GM19438 (cell line): ENCODE results near the gene VPS8.

Experiments
- ATAC-seq: cut with Tn5 transposase; IDR thresholded peaks from one replicate; pipeline ENCODE4 v1.9.1; 2021; ENCODE audit warnings: low read depth; ENCODE audit not compliant: unreplicated experiment

VPS8 gene

DNA sequence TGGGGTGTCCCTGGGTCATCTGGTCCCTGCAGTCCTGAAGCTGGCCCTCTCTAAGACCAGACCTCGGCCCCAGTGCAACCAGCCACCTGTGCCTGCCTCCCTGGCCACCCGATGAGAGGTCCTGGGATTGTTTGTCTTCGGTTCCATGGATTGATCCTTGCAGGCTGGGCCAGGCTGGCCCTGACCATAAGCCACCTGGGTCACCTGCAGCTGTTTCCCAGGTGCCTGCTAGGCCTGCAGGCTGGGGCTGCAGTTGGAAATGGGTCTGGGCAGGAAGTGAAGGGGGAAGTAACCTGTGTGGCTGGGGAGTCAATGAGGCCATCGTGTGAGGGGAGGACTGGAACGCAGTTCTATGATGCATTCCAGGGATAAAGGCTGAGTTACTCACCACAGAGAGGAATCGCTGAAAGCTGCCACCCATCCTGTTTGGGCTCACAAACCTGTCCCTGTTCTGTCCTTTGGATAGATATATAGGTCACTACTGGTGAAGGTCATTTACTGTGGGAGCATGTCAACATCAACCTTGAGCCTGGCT is 30.9 kb upstream of the VPS8 start:
- no peak for ATAC-seq

DNA sequence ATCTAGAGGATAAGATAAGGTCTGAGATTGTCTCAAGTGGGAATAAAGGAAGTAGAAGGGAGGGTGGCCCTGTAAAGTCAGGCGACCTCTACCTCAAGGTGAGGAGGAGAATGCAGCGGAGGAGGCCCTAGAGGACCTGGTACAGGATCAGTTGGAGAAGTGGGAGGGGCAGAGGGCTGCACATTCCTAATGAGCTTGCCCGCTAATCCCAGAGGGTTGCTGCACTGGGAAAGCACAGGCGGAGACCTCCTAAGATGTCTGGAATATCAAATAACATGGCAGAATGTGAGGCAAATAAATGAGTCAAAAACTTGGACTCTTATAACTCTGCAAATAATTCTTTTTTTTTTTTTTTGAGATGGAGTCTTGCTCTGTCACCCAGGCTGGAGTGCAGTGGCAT is 30.2 kb upstream of the VPS8 start:
- no peak for ATAC-seq

DNA sequence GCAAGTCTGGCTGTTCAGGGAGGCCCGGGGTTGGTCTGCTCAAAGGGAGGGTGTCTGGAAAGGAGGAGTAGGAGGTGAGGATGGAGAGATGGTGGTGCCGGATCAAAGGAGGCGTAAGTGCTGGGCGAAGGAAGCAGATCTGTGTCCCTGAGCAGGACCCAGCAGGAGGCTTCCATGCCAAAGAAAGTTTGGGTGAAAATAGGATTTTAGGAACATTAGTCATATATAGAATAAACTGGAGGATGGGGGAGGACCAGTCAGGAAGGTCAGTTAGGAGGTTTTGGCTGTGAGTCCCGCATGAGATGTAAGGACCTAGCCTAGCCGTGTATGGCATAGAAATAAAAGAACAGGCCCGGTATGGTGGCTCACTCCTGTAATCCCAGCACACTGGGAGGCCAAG is 28.6 kb upstream of the VPS8 start:
- no peak for ATAC-seq

DNA sequence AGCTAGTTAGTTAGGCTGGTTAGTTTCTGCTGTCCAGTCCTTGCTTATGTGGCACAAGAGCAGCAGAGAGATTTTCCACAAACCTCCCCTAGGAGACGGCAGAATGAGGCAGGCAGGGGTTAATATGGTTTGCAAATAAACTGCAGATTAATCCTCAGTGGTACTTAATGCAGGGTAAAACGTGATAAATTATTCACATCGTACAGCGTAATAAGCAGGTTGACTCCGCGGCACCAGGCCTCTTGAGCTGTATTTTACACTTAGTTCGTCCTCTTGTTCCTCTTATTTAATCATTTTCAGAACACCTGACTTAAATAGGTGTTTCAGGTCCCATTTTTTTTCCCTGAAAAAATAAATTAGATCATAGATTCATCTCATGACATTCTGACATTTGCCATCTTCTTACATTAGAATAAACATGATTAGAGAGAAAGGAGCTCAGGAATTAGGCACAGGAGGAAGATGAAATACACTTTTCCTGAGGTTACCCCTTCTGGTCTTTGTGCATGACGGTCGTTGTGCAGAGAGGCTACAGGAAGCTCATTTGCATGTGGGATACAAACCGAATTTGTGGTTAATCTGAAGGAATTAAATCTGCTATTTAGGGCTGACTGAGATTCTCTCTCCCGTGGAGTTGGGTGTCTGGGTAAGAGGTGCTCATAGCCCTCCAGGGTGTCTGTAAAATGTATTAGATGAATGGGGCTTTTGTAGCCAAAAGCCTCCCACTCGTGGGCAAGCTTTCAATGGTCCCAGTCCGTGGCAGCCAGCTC is 27.1 kb upstream of the VPS8 start:
- ATAC-seq = no peak

DNA sequence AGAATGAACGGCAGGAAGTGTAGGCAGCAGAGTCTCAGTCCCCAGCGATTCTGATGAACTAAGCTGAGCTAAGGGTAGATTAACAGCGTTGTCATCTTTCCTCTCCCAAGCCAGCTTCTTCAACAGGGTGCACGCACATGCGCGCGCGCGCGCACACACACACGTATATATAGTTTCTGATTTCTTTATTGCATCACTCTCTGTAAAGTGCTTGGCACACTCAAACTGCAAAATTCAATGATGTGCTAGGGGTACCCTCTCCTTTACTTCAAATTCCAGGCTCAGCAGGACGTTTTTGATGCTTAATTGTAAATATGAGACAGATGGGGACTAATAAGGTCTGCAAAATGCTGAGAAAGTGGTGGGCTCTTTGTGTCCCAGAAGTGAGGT is 26.1 kb upstream of the VPS8 start:
- ATAC-seq = no peak

DNA sequence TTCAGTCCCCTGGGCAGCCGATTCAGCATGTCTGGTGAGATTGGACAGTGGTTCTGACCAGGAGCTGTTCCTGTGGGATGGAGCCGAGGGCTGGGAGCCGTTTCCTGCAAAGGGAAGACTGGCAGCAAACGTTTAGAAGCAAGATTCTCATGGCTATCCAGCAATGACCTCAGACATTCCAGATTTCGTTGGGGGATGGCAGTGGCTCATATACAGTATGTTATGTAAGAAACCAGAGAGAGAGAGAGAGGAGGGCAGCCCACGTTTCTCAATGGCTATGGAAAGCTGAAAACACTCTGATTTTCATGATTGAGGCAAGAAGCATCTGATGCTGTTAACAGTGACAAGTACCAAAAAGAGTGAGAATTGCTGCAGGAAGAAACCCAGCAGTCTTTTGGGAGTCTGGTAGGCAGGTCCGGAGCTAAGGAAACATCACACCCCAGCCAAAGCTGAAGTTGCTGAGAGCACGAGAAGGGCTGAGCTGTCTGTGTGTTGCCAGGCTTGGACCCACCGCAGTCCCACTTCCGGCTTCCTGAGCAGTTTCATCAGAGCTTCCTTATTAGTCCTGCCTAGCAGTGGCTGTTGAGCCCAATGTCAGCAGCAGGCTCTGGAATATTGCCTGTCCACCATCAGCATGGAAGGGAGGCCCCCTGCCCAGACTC is 25.6 kb upstream of the VPS8 start:
- no peak for ATAC-seq

DNA sequence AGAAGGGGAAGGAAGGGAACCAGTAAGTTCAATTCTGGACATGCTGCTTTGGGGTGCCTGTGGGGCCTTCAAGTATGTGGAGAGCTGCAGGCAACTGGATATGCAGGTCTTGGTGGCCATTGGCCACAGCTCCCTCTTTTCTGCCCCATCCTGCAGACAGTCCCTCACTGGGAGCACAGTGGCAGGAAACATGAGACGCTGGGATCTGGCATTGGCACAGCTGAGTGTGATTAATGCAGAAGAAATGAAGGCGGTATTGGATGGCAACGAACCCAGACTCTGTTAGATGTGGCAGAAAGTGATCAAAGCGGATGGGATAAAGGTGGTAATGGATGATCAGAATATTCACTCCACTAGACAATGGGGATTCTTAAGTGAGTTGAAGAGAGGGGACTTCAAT is 23.2 kb upstream of the VPS8 start:
- no peak for ATAC-seq

DNA sequence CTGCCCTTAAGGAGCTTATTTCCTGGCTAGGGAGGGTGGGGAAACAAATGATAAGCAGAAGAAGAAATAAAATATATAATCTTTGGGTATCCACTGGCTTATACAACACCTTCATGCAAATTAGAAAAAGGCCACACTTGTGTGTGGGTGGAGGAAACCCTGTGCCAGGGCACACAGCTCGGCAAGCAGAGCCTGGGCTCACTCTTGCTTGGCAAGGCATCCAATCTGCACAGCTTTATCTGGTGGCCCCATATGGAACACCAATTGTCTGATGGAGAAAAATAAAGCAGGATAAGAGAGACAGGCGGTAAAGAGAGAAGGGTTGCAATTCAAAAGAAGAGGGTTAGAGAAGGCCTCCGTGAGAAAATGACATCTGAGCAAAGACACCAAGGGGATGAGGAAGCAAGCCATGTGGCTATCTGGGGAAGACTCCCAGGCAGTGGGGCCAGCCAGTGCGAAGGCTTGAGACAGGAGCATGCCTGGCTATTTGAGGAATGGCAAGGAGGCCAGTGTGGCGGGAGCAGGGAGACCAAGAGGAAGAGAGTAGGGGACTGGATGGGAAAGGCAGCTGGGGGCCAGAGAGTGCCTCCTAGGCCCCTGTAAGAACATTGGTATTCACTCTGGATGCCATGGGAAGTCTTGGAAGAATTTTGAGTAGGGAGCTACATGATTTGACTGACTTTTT is 22.5 kb upstream of the VPS8 start:
- ATAC-seq = no peak

DNA sequence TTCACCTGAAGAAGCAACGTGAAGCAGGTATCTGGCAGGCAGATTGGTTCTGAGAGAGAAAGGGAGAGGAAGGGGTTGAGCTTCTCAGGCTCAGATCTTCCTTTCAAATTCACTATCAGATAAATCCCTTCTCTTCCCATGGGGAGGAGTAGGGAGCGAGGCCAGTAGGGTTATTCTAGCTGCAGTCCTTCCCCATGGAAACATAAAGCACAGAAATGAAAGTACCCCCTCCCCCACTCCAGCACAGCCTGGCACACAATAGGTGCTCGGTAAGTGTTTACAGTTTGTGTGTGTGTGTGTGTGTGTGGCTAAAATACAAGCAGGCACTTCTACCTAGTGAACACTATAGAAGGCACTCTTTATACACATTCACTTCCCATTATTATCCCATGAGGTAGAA is 20.8 kb upstream of the VPS8 start:
- no peak for ATAC-seq

DNA sequence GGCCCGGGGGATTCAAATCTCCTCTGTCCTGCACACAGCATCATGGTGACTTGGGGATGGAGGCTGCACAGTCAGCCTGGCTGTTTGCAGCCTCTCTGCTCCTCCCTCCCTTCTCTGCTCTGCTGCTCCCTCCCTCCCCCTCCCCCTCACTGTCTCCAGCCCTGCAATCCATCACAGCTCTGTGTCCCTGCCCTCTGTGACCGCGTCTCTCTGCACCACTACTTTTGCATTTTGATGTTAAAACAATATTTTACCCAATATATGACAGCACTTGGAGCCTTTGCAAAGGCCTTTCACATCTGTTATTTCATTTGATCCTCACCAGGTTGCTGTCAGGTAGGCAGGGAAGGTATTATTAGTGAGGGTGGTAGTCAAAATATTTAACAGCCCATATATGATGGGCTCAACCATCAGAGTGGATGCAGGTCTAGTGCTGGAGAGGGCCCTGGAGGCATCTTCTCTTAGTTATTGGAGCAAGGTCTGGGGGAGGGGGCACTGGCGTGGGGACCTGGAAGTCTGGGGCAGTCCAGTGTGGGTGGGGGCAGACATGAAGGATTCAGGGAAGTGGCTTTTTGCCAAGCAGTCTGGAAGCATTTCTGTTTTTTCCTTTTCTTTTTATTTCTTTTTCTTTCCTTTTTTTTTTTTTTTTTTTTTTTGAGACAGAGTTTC is 16.3 kb upstream of the VPS8 start:
- ATAC-seq = no peak

DNA sequence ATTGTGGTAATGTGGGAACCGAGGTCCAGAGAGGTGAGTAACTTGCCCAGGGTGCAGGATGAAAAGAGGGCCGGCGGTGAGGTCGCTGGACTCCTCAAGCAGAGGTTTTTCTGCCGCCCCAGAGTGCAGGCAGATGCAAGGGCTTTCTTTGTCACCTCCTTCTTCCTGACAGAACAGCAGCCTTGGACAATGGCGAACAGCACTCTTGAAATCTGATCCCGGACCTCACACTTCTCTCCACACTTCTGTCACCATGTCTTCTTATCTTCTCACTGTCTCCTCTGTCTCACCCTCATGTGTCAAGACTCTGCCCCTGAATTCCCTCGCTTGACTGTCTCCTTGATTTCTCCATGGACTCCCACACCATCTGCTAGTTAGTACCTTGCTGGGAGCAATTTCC is 15.4 kb upstream of the VPS8 start:
- no peak for ATAC-seq

DNA sequence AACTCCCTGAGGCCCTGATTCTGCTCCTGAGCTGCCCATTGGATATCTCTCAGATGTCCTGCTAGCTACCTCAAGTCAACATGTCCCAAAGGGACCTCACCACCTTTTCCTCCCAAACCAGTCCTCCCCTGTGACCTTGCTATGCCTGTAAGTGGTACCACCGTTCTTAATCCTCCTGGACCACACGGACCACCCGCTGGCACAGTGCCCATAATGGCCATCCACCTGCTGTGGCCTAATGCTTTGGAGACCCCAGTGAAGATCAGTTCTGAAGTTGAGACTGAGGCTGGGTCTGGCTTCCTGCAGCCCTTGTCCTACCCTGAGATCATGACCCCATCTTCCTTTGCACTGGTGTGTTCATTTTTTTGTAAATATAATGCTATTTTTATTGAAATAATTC is 15.0 kb upstream of the VPS8 start:
- no peak for ATAC-seq

DNA sequence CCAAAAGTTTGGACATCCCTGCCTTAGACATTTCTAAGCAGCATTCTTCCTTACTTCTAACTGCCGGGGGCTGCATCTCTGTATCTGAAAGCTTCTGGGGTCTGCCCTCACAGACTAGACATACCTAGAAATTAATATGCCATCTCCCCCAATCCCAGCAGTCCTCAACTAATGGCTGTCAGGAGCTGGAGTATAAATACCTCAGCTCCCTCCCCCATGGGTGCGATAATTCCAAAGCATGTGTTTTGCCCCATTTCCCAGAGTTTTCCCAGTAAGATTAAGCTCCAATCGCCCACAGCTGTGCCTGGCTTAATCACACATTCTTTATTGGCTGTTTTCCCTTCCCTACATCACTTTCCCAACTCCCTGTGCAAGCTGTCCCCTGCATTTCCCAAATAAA is 13.8 kb upstream of the VPS8 start:
- no peak for ATAC-seq

DNA sequence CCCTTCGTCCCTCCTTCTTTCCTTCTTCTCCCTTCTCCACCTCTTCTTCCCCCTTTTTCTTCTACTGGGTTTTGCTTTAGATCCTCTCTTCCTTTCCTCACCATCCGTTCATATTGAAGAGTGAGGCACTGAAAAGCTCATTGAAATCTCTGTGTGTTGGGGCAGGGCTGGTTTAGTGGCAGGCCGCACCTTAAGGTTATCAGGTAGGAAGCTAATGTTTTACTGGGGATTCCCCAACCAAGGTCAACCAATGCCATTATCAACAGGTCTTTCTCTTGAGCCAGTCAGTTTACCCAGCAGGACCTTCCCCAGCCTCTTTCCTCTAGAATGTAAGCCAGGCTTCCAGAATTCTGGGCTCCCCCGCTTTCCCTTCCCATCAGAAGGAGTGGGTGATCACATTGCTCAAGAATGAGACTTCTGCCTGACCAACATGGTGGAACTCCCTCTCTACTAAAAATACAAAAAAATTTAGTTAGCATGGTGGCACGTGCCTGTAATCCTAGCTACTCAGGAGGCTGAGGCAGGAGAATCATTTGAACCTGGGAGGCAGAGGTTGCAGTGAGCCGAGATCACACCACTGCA is 11.5 kb upstream of the VPS8 start:
- no peak for ATAC-seq

DNA sequence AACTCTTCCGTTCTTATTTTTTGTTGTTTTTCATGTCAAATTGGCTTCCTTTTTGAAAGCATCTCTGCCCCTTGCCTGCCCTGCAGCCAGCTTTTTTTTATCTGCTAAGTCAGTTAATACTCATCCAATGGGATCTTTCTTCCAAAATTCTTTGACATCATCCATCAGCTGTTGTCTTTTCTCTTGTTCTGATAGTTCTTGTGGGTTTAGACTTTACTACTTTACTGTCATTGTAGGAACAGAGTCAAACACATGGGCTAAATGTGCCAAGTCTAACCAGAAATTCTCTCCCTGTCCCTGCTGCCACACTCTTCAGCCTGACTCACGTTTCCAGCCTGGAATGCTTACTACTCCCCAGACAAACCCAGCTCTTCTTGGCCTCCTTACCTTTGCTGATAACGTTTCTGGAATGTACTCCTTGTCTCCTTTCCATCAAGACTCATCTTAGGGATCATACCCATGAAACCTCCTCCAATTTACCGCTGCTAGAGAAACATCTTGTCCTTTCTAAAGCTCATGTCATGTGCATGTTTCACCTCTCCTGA is 10.7 kb upstream of the VPS8 start:
- ATAC-seq = no peak

DNA sequence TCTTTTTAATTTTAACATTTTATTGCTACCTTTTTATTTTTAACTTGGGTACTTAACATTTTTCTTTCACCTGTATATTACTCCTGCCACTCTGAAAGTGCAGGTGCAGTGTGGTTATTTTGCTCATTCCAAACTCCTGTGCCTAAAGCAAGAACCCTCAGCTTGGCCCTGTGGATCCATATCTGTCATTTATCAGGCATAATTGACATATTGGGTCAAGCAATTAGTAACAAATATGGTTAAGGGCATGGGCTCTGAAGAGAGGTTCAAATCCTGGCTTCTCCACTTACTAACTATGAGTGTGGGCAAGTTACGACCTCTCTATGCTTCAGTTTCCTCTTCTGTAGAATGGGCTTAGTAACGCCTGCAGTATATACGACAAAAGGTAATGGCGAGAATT is 9.8 kb upstream of the VPS8 start:
- no peak for ATAC-seq

DNA sequence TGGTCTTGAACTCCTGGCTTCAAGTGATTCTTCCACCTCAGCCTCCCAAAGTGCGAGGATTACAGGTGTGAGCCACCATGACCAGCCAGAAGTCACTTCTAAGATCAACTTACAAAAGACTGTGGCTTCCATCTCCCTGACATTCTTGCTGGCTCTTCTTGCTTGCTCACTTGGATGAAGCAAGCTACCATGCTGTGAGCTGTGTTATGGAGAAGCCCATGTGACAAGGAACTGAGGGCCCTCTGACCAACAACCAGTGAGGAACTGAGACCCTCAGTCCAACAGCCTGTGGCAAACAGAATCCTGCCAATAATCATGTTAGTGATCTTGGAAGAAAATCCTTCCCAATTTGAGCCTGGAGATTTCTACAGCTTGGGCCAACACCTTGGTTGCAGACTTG is 7.2 kb upstream of the VPS8 start:
- ATAC-seq = no peak

DNA sequence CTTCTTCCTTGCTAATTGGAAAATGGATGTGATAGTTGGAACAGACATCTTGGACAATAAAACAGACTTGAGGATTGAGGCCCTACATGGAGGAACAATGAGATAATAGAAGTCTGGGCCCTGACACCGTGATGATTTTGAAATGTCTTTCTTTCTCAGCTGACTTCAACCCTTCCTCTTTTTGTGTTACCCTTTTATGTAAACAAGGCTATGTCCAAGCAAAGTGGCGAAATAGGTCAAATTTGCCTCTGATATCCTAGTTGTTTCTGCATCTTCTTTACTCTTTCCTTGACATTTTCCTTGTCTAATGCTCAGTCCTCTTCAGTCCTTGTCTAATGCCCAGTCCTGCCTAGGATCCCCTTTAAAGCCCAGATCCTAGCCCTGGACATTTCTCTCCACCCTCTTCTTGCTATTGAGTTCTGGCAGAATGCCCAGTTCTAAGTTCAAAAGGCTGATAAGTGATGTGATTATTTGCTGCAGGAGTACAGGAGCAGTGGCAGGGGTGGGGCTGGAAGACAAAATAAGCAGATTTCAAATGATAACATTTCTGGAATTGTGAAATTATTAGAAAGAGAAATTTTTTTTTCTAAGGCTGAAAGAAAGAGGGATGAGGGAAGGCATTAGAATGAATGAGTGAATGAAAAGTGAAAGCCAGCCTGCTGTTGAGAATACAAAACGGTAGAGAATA is 6.5 kb upstream of the VPS8 start:
- ATAC-seq = no peak

DNA sequence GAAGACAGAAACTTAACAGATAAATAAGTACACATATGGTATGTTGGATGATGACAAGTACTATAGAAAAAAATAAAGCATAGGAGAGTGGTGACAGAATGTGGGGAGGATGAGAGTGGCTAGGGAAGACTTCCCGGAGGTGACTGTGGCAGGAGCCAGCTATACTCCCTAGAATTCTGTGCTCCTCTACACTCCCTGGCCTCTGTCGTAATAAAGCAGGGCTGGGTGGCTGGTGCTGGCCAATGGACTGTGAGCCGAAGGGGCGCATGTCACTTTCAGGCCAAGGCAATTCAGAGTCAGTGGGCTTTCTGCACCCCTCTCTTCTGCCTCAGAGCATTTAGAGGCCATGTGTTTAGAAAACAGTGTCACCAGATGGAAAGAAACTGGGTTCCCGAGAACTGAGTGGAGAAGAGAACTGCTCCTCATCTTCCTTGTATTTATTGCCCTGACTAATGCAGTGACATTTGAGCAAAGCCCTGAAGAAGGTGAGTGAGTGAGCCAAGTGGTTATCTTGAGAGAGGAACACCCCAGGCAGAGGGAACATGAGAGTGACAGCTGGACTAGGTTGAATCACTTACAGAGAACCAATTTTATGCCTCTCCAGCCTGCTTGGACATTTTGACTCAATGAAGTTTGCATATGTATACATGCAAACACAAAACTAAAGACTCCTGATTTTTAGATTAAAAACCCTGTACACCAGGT is 5.2 kb upstream of the VPS8 start:
- ATAC-seq = no peak
